ENCODE measurements around the gene SYT3.

SYT3 gene

DNA sequence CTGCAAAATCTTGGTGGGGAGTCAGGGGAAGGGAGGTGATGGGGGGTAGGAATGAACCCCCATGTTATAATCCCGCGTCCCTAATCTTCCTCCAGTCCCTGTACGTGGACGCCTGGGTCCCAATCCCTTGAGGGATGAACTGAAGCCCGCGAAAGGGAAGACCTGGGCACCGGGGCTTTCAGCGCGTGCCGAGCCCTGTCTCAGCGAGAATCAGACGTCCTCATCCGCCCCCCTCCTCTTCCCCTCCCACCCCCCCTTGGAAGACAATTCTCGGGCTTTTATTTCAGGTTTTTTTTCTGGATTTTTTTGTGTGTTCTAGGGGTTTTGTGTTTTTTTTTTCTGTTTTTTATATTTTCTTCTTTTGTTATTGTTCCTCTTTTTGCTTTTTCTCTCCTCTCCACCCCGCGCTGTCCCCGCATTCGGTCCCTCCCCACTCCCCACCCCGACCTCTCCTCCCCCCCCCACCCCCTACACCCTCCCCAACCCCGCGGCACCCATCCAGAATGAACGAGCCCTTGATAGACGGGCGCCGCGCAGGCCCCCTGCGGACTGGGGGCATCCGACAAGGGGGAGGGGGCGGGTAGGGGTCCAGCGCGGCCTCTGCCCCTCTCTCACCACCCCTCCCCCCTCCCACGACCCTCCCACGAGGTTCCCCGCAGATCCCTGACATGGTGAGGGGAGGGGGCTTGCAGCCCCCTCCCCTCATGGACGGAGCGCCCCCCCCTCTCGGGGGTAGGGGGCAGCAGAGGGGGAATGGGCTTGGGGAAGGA is 19.8 kb upstream of the SYT3 start:
- Histone ChIP-seq H3K36me3 (ENCODE audit: control insufficient read depth, insufficient read depth, low read length) (no peaks in the 10 kb centered on the region), H3K9me3 (ENCODE audit: control insufficient read depth, insufficient read depth, low read length) (no peaks in the 10 kb centered on the region), H3K27me3 (ENCODE audit: control insufficient read depth, insufficient read depth, low read length) (peaks cover 2% of the 10 kb centered on the region), H3K9ac (ENCODE audit: low read depth, low read length) (no peak overlapping the region), H3K4me1 (ENCODE audit: control insufficient read depth, insufficient read depth, low read length) (peaks cover 2% of the 10 kb centered on the region), H3K4me3 (ENCODE audit: low read depth, low read length) (peak overlapping the region; percentile 76)

GRCh38 chr19:50658441-50659317 is 19.0 kb upstream of the SYT3 start:
- peak overlapping the region; percentile 92 for H3K9ac ChIP-seq (ENCODE audit: low read depth, low read length)

GRCh38 chr19:50657712-50658440 is 18.2 kb upstream of the SYT3 start:
- Histone ChIP-seq H3K4me3 (ENCODE audit: low read depth, low read length) (peak overlapping the region; percentile 100), H3K9me3 (ENCODE audit: control insufficient read depth, insufficient read depth, low read length) (no peaks in the 10 kb centered on the region), H3K27me3 (ENCODE audit: control insufficient read depth, insufficient read depth, low read length) (peaks cover 2% of the 10 kb centered on the region), H3K9ac (ENCODE audit: low read depth, low read length) (peak overlapping the region; percentile 79), H3K4me1 (ENCODE audit: control insufficient read depth, insufficient read depth, low read length) (peaks cover 2% of the 10 kb centered on the region), H3K36me3 (ENCODE audit: control insufficient read depth, insufficient read depth, low read length) (no peaks in the 10 kb centered on the region)

More at GRCh38 chr19:50658441-50659317, 19.0 kb upstream of the SYT3 start:
- peaks cover 2% of the 10 kb centered on the region for H3K4me1 ChIP-seq (ENCODE audit: control insufficient read depth, insufficient read depth, low read length)
- H3K9me3 ChIP-seq (ENCODE audit: control insufficient read depth, insufficient read depth, low read length), result no peaks in the 10 kb centered on the region
- H3K4me3 ChIP-seq (ENCODE audit: low read depth, low read length), result peak overlapping the region; percentile 100
- no peaks in the 10 kb centered on the region for H3K36me3 ChIP-seq (ENCODE audit: control insufficient read depth, insufficient read depth, low read length)
- peaks cover 2% of the 10 kb centered on the region for H3K27me3 ChIP-seq (ENCODE audit: control insufficient read depth, insufficient read depth, low read length)

DNA sequence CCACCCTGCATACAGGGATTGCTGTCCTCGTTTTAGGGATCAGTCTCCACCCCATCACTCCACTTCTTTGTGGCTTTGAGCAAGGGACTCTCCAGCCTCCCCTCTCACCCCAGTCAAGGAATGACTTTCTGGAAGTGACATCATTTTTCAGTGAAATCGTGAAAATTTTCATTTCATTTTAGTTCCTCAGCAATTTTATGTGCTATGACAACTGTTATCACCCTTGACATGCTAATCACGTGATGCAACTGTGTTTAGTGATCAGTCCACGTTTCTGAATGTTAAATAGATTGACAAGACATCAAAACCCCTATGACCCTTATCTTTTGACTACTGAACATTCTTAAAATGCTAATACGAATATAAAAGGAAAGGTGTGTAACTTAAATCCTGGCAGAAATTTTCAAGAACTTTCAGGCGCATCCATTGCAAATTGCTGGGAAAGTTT is 17.6 kb upstream of the SYT3 start:
- peaks cover 2% of the 10 kb centered on the region for H3K27me3 ChIP-seq (ENCODE audit: control insufficient read depth, insufficient read depth, low read length)
- peak overlapping the region; percentile 79 for H3K9ac ChIP-seq (ENCODE audit: low read depth, low read length)
- no peaks in the 10 kb centered on the region for H3K36me3 ChIP-seq (ENCODE audit: control insufficient read depth, insufficient read depth, low read length)
- peak overlapping the region; percentile 83 for H3K4me3 ChIP-seq (ENCODE audit: low read depth, low read length)
- H3K4me1 ChIP-seq (ENCODE audit: control insufficient read depth, insufficient read depth, low read length), result peaks cover 2% of the 10 kb centered on the region
- no peaks in the 10 kb centered on the region for H3K9me3 ChIP-seq (ENCODE audit: control insufficient read depth, insufficient read depth, low read length)

DNA sequence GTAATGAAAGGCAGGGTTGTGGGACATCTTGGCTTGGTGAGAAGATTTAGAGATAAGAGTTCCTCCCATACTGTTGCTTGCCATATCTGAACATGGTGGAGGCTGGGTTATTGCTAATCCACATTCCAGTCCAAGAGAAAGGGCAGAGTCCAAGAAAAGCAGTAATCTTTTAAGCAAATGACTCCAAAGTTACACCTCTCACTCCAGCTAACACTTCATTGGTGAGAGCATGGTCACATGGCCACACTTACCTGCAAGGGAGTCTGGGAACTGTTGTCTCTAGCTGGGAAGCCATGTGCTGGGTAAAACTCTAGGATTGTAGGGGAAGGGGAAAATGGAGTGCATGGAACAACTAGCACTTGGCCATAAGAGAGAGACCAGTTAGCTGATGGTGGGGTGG is 15.2 kb upstream of the SYT3 start:
- Histone ChIP-seq H3K4me1 (ENCODE audit: control insufficient read depth, insufficient read depth, low read length) (peaks cover 5% of the 10 kb centered on the region), H3K27me3 (ENCODE audit: control insufficient read depth, insufficient read depth, low read length) (peaks cover 6% of the 10 kb centered on the region), H3K9ac (ENCODE audit: low read depth, low read length) (no peak overlapping the region), H3K4me3 (ENCODE audit: low read depth, low read length) (no peak overlapping the region), H3K36me3 (ENCODE audit: control insufficient read depth, insufficient read depth, low read length) (no peaks in the 10 kb centered on the region), H3K9me3 (ENCODE audit: control insufficient read depth, insufficient read depth, low read length) (no peaks in the 10 kb centered on the region)

DNA sequence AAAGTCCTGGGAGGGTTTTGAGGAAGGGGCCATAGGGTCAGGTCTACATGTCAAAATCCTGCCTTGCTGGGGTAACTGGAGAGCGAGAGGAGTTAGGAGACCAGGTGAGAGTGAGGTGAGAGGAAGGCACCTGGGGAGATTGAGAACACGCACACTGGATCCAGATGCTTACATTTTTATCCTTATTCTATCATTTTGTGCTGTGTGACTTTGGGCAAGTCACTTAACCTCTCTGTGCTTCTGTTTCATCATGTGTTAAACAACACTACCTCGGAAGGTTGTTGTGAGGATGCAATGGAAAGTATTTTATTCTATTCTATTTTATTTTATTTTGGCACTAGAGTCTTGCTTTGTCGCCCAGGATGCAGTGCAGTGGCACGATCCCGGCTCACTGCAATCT is 13.0 kb upstream of the SYT3 start:
- Histone ChIP-seq H3K36me3 (ENCODE audit: control insufficient read depth, insufficient read depth, low read length) (no peaks in the 10 kb centered on the region), H3K27me3 (ENCODE audit: control insufficient read depth, insufficient read depth, low read length) (peaks cover 8% of the 10 kb centered on the region), H3K4me3 (ENCODE audit: low read depth, low read length) (no peak overlapping the region), H3K9ac (ENCODE audit: low read depth, low read length) (no peak overlapping the region), H3K9me3 (ENCODE audit: control insufficient read depth, insufficient read depth, low read length) (no peaks in the 10 kb centered on the region), H3K4me1 (ENCODE audit: control insufficient read depth, insufficient read depth, low read length) (peaks cover 6% of the 10 kb centered on the region)

- peaks cover 4% of the 10 kb centered on the region for H3K4me1 ChIP-seq (ENCODE audit: control insufficient read depth, insufficient read depth, low read length)
These were observed 11.5 kb upstream of the SYT3 start for GRCh38 chr19:50651174-50651573.

GRCh38 chr19:50649433-50650391 is 10.0 kb upstream of the SYT3 start, which contains the start of gene C19orf81:
C19orf81 (plus strand) TSS chr19:50649445; CDS start chr19:50649445, 0 bp downstream.
- Histone ChIP-seq H3K36me3 (ENCODE audit: control insufficient read depth, insufficient read depth, low read length) (no peaks in the 10 kb centered on the region), H3K9ac (ENCODE audit: low read depth, low read length) (no peak within 1 kb of the TSS), H3K27me3 (ENCODE audit: control insufficient read depth, insufficient read depth, low read length) (peaks cover 25% of the 10 kb centered on the region), H3K4me1 (ENCODE audit: control insufficient read depth, insufficient read depth, low read length) (peaks cover 4% of the 10 kb centered on the region), H3K9me3 (ENCODE audit: control insufficient read depth, insufficient read depth, low read length) (no peaks in the 10 kb centered on the region), H3K4me3 (ENCODE audit: low read depth, low read length) (peak within 1 kb of the TSS; percentile 39)

More at GRCh38 chr19:50651174-50651573, 11.5 kb upstream of the SYT3 start:
- no peak overlapping the region for H3K9ac ChIP-seq (ENCODE audit: low read depth, low read length)
- H3K27me3 ChIP-seq (ENCODE audit: control insufficient read depth, insufficient read depth, low read length), result peaks cover 13% of the 10 kb centered on the region
- no peaks in the 10 kb centered on the region for H3K36me3 ChIP-seq (ENCODE audit: control insufficient read depth, insufficient read depth, low read length)
- H3K4me3 ChIP-seq (ENCODE audit: low read depth, low read length), result no peak overlapping the region
- no peaks in the 10 kb centered on the region for H3K9me3 ChIP-seq (ENCODE audit: control insufficient read depth, insufficient read depth, low read length)

- H3K4me1 ChIP-seq (ENCODE audit: control insufficient read depth, insufficient read depth, low read length), result peaks cover 4% of the 10 kb centered on the region
- no peaks in the 10 kb centered on the region for H3K36me3 ChIP-seq (ENCODE audit: control insufficient read depth, insufficient read depth, low read length)
- H3K27me3 ChIP-seq (ENCODE audit: control insufficient read depth, insufficient read depth, low read length), result peaks cover 36% of the 10 kb centered on the region
- H3K9ac ChIP-seq (ENCODE audit: low read depth, low read length), result no peak overlapping the region
- H3K9me3 ChIP-seq (ENCODE audit: control insufficient read depth, insufficient read depth, low read length), result no peaks in the 10 kb centered on the region
- H3K4me3 ChIP-seq (ENCODE audit: low read depth, low read length), result no peak overlapping the region
These were observed 9.0 kb upstream of the SYT3 start for GRCh38 chr19:50648659-50649058.

DNA sequence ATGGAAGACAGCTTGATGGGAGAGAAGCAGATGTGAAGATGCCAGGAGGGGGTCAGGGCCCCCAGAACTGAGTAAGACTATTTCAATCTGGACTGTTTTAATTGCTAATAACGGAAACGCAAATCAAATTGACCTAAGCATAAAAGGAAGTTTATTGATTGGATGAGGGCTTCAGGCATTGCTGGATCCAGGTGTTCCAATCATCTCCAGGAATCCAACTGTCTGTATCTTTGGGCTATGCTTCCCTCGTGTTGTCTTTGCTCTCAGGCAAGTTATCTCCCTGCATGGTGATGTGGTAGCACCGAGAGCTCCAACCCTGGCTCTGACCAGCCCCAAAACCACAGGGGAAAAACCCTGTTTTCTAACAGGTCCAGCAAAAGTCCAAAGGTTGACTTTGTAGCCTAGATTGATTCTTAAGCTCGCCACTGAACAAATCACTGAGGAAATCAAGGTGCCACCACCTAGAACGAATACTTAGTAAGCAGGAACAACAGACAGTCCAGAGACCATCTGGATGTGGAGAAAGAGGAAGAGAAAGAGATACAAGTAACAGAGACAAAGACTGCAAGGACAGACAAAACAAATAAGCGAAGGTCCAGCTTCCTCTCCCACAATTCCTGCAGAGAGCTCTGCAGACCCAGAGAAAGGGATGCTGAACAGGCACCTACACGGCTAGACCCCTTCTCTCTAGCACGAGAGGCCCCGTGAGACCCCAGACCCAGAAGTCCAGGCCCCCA is 8.4 kb upstream of the SYT3 start:
- Histone ChIP-seq H3K4me3 (ENCODE audit: low read depth, low read length) (no peak overlapping the region), H3K27me3 (ENCODE audit: control insufficient read depth, insufficient read depth, low read length) (peaks cover 39% of the 10 kb centered on the region), H3K4me1 (ENCODE audit: control insufficient read depth, insufficient read depth, low read length) (peaks cover 4% of the 10 kb centered on the region), H3K9ac (ENCODE audit: low read depth, low read length) (no peak overlapping the region), H3K36me3 (ENCODE audit: control insufficient read depth, insufficient read depth, low read length) (no peaks in the 10 kb centered on the region), H3K9me3 (ENCODE audit: control insufficient read depth, insufficient read depth, low read length) (no peaks in the 10 kb centered on the region)

Measured in iPS-15b (cell line).